Fibroblast of gingiva (primary cell): ENCODE data around the gene MTNR1A.
A peak's percentile ranks its signal among the peaks of the same experiment; 100 is the strongest.

ENCODE experiments used
- DNase-seq: peaks from one replicate; pipeline ENCODE4 v3.0.0-alpha.2; 2011; ENCODE audit warnings: low read depth

The MTNR1A gene

DNA sequence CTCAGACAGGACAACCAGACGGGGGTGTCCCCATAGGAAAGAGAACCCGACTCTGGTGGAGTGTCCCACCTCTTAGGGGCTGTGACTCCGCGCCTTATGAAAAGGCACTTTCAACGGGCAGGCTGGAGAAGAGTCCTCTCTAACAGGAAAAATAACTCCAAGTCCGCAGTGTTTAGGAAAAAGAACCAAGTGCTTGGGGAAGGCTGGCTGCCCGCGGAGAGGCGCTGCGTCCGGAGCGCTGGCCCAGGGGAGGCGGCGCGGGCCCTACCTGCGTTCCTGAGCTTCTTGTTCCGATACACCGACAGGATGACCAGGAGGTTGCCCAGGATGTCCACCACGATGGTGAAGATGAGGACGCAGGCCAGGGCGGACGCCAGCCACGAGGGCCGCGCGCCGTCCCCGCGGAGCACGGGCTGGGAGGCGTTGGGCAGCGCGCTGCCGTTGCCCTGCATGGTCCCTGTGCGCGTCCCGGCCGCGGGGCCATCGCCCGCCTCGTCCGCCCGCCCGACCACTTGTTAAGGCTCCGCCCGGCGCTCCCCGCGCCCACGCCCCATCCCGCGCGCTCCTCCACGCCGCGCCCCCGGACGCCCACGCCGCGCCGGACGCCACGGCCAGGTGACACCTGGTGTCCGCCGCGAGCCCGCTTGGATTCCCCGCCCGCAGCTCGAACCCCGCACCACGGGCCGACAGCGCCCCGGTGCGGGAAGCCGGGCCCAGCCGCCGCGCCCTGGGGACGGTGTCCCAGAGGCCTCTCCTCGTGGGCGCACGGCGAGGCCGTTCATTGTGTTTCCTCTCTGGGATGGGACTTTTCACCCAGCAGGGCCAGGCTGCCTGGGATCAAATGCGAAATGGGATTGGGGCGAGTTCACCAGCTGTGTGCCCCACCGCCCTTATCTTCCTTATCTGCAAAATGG lies at the start of gene MTNR1A:
TSS of gene MTNR1A (minus strand) at position 654 of the 914 bp plus-strand sequence. CDS start at position 452, 202 bp downstream.
- DNase-seq: no peak

DNA sequence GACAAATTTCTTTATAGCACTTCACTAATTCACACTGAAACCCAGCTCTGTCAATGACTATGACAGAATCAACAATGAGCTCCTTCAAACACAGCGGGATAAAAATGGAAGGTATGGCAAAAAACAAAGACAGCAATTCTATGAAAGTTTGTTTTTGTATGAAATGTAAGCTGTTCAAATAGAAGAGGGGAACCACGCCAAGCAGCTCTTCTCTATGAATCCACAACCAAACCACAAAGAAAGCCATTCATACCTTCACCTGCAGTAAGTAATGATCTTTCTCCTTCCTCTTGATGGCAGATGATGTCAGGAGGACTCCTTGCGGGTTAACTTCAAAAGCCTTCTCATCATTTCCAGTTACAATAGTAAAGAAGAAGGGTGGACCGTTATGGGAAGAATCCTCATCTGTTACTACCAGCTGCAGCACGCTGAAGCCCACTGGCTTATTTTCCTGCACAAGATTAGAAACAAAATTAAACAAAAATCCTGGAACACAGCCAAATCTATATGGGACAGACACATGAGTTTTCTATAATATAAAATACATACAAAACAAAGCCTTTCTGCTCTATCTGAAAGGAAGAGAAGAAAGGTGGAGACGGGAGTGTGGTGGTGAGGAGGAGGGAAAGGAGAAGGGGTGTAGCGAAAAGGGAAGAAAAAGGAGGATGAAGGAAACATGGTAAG lies 48.9 kb upstream of the MTNR1A start:
- DNase-seq: no peak

- no peak for DNase-seq
Measured at GRCh38 chr4:186602978-186603377, 47.6 kb upstream of the MTNR1A start.

- DNase-seq: no peak
Measured at GRCh38 chr4:186599483-186599882, 44.1 kb upstream of the MTNR1A start.

- no peak for DNase-seq
Measured at GRCh38 chr4:186598686-186599085, 43.3 kb upstream of the MTNR1A start.

- no peak for DNase-seq
Measured at GRCh38 chr4:186596850-186597390, 41.6 kb upstream of the MTNR1A start.

DNA sequence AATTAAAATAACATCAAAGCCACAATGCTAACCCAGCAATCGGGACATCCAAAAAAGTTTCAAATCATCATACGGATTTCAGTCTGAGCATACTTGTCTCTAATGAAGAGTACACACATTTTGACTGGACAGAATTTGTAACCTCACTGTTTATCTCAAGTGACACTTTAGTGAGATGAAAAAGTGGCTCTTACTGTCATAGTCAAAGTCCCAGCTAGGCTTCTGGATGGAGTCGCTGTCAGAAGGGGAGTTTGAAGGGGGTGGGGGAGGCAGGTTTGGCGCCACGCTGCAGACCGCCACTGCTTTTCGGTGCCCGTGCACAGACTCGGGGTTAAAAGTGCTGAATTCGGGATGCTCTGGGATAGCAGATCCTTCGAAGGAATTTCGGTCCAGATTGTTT lies 41.0 kb upstream of the MTNR1A start:
- DNase-seq: no peak

DNA sequence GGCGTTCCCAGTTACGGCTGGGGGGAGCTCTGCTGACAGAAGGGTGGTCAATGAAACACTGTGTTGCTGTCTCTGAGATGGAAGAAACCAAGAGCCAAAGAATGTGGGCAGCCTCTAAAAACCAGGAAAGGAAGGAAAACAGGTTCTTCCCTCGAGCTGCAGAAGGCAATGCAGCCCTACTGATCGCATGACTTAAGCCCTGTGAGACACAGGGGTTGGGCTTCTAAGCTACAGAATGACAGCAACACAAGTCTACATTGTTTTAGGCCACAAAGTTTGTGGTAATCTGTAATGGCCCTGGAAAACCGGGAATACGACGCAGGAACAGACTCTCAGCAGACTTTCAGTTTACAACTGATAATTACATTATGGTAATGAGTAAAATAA lies 38.2 kb upstream of the MTNR1A start:
- no peak for DNase-seq

DNA sequence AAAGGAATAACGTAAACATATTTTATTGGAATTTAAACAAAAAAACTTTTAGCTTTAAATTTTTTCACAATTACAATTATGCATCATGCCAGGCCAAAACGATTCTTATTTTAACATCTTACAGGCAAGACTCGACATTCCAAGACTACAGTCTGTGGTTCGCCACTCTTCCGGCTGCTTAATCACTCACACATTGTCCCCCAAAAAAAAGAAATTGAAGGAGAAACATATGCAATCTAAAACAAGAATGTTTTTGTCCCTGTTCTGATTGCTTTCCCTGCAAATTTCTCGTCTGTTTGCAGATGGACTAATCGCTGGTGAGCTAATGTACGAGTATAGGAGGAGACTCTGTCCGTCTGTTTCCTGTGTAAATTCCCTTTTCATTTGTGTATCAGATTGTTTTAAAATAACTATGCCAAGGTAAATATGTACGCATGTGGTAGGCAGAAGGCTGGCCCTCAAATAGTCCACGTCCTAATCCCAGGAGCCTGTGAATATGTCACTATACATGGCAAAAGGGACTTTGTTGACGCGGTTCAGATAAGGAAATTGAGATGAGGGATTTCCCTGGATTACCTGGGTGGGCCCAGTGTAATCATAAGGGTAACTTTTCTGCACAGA lies 37.7 kb upstream of the MTNR1A start:
- DNase-seq: peak; percentile 34

- no peak for DNase-seq
Measured at GRCh38 chr4:186592445-186592844, 37.1 kb upstream of the MTNR1A start.

GRCh38 chr4:186591651-186592050 lies 36.3 kb upstream of the MTNR1A start:
- no peak for DNase-seq

DNA sequence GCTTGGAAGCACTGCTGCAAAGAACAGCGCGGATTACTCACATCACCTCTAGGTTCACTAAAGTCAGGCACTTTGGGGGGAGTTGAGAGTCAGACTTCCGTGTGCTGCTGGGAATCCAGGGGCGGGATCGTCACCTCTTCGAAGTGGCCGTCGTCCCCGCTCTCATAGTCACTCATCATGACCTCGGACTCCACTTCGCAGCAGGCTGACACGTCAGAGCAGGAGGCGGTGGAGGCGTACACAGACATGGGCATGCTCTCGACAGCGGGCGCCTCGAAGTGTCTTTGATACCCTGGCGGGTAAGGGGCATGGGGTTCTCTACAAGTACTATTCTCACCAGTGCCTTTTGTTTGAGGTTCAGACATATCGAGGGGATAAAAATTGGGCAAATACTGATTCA lies 33.1 kb upstream of the MTNR1A start:
- DNase-seq: no peak

GRCh38 chr4:186587416-186588018 lies 32.1 kb upstream of the MTNR1A start:
- DNase-seq: peak; percentile 40

DNA sequence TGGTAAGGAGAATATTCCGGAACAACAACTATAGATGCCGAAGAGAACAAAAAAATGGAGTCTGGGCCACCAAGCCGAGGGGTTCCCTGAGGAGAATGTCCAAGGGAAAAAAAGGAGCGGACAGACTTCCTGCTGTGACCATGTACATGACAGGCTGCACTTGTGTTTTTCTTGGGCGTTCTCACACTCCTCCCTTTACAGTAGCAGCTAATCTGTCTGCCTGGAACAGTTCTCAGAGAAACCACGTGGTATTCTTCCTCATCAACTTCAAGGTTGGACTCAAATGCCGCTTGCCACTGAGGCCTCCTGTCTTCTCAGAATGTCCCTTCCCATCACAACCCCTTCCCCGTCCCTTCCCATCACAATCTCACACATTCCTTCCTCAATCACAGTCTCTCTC lies 30.8 kb upstream of the MTNR1A start:
- DNase-seq: no peak

GRCh38 chr4:186584912-186585311 lies 29.5 kb upstream of the MTNR1A start:
- no peak for DNase-seq

DNA sequence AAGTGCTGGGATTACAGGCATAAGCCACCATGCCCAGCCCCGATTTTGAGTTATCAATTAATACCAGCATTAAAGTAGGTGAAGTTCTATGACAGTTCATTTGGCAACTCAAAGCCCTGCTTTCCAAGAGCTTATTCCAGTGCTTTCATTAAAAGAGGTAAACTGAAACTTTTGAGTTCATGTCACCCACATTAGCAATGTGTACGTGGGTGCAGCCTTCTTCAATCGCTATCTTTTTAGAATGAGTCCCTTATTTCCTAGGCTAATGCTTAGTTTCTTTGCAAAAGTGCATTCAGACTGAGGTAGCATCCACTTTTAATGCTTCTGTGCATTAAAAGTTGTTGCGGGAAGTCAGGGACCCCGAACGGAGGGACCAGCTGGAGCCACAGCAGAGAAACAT lies 26.1 kb upstream of the MTNR1A start:
- DNase-seq: no peak

DNA sequence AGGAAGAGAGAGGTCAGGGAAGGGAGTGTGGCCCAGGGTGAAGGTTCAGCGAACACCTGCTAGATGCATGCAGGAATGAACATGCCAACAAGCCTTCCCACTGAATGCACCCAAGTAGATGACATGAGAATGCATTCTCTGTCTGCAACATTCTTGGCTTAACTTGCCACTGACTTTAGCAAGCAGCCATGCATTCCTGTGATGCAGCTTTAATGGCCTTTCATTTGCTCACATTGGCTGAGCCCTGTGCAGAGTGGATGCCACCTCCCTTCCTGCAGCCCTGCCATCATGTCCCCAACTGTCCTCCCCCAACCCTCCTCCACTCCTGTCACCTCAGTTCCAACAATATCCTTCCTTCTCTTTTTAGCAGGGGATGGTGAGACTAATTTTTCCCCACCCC lies 25.3 kb upstream of the MTNR1A start:
- DNase-seq: no peak

- DNase-seq: peak; percentile 10
Measured at GRCh38 chr4:186570193-186570996, 15.0 kb upstream of the MTNR1A start.

DNA sequence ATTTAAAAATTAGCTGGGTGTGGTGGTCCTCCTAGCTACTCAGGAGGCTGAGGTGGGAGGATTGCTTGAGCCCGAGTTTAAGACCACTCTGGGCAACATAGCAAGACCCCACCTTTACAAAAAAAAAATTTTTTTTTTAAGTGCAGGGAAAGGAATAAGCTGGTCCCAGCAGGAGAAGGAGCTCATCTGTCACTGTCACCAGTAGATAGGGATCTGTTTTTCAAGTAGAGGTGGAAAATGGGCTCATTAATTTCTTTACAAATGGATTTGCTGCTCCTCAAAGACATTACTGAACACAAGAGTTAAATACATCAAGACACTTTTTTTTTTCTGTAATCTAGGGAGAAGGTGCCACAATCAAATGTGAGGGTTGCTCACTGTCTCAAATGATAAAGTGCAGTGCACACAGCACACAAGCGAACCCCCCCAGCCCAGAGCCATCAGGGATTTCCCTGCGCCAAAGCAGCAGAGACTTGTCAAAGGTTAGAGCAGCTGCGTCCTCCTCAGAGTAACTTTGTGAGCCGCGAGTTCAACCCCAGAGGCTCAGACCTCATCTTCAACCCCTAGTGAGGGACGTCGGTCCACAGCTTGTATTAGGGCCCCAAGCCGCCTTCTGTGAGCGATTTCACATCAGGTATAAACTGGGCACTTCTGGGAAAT lies 14.3 kb upstream of the MTNR1A start:
- DNase-seq: no peak

GRCh38 chr4:186566068-186566467 lies 10.7 kb upstream of the MTNR1A start:
- DNase-seq: no peak

DNA sequence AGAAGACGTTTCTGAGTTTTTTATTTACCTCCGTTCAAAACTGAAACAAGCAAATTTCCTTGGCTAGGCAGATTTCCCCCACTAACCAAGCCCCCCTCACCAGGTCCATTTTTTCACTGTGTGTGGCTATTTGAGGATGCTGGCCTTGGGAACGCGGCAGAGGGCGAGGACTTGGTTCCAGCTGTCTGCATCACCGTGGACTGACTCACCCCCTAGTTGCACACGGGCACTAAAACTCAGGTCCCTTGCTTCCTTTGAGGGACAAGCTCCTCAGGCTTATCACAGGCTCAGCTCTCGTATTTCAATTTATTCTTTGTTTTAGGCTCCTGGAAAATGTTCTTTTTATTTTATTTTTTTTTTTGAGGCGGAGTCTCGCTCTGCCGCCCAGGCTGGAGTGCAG lies 8.4 kb upstream of the MTNR1A start:
- DNase-seq: no peak
